Left lung (tissue), 10 donors: ENCODE results near the gene NUBP2. TPM values are rescaled to one million over a fixed set of nuclear protein-coding genes. Genes with fewer than 3 reads are reported as not detected.
A peak's percentile ranks its signal among the peaks of the same experiment; 100 is the strongest.

ENCODE experiments used
- ATAC-seq: fragments of 200-7000 bp; cut with Tn5 transposase; one replicate; pipeline ENCODE4 v1.9.1; 2020; ENCODE audit warnings: moderate library complexity
- DNase-seq, 4 donors: peaks; one replicate each; pipeline ENCODE4 v3.0.0-alpha.2; 2013 to 2020
- H3K27ac ChIP-seq, 2 donors: fragments of 200-600 bp; sonication (generic) in 1 of 2; one replicate each; pipeline versions ENCODE4 v1.5.0 to v1.8.0; 2020 to 2021
- H3K27me3 ChIP-seq, 2 donors: fragments of 200-600 bp; sonication (generic) in 1 of 2; one replicate each; pipeline versions ENCODE4 v1.5.0 to v1.8.0; 2020 to 2021
- H3K36me3 ChIP-seq, 2 donors: fragments of 200-600 bp; sonication (generic) in 1 of 2; one replicate each; pipeline versions ENCODE4 v1.5.0 to v1.8.0; 2020 to 2021
- H3K4me1 ChIP-seq, 2 donors: fragments of 200-600 bp; one replicate each; pipeline ENCODE4 v1.8.0; 2021
- H3K4me3 ChIP-seq, 2 donors: fragments of 200-600 bp; sonication (generic) in 1 of 2; one replicate each; pipeline versions ENCODE4 v1.5.0 to v1.8.0; 2020 to 2021; ENCODE audit warnings: mild to moderate bottlenecking in 1 of 2
- H3K9me3 ChIP-seq, 2 donors: fragments of 200-600 bp; sonication (generic) in 1 of 2; one replicate each; pipeline versions ENCODE4 v1.5.0 to v1.8.0; 2020 to 2021
- intact Hi-C, 2 donors: fragments of 100-400 bp; cut with DNase I; formaldehyde crosslinking; loops; one replicate each; pipeline versions ENCODE4 v1.11.2 to v1.14.2; 2022
- polyA plus RNA-seq, 6 donors: library from polyadenylated mRNA; unstranded; fragments of 120-200 nt; gene quantifications; one replicate each; pipeline ENCODE4 v1.2.1, GENCODE V29; 2013; ENCODE audit not compliant: insufficient read length in 6 of 6
- total RNA-seq, 2 donors: library from RNA; stranded (reverse); fragmentation: NEBNext Ultra II Directional; extraction: Animal tissue kit (Norgen Biotek cat#: 25700); gene quantifications; one replicate each; pipeline ENCODE4 v1.2.1, GENCODE V29; 2021
- TF ChIP-seq, protein P1 (sequence below), 2 donors: fragments of 200-600 bp; sonication (generic) in 1 of 2; IDR thresholded peaks; one replicate each; pipeline versions ENCODE4 v1.5.0 to v1.8.0; 2021; ENCODE audit warnings: antibody characterized with exemption in 2 of 2
- donor health status: DM: no; HTN: yes; CAD: no.
- donor health status: DM: no; HTN: no; CAD: no.

Gene NUBP2
- total and polyA plus RNA-seq, 8 donors, result 32.6 to 56.4 (median 42.7) TPM

DNA sequence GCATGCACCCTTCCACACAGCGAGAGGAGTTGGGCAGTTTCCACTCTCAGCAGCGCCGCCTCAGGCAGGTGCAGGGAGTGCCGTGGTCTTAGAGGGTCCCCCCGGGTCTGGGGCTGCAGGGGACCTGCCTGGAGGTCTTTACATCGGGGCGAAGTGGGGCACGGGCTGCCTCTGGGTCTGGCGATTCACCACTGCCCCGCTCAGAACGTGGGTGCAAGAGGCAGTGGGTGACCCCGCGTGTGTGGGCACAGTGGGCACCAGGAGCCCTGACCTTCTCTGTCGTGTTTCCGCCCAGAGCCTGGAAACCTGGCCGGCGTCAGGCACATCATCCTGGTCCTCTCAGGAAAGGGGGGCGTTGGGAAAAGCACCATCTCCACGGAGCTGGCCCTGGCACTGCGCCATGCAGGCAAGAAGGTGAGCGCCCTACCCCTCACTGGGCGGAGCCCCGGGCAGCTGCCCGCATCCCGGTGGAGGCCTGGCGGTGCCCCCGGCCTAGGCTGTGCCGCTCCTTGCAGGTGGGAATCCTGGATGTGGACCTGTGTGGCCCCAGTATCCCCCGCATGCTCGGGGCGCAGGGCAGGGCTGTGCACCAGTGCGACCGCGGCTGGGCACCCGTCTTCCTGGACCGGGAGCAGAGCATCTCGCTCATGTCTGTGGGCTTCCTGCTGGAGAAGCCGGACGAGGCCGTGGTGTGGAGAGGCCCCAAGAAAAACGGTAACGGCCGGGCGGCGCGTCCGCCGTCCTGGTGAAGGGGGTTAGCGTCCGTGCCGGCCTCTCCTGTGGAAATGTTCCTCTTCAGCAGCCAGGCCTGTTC lies 3.7 kb downstream of the NUBP2 start:
- intact Hi-C loops, result no loop called here
- H3K36me3 ChIP-seq, result peaks cover 0 to 59% of the 10 kb centered on the region in 2 donors
- no peak for ATAC-seq

DNA sequence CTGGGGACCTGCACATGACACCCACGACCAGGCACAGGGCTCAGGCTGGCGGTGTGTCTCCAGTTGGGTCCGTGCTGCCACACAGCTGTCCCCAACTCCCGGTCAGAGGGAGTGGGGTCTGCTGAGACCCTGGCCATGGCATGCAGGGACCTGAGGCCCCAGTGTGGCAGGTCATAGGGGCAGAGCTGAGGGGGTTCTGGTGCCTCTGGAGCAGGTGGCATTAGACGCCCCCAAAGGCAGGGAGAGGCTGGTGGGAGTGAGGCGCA lies 4.2 kb downstream of the NUBP2 start:
- intact Hi-C loops, result no loop called here
- Histone ChIP-seq H3K27ac (no peak overlapping the region), H3K27me3 (no peaks in the 10 kb centered on the region), H3K36me3 (peaks cover 0 to 65% of the 10 kb centered on the region in 2 donors), H3K9me3 (no peaks in the 10 kb centered on the region), H3K4me3 (no peak overlapping the region), H3K4me1 (peaks cover 0 to 27% of the 10 kb centered on the region in 2 donors)
- DNase-seq (no peak), ATAC-seq (no peak)
- TF ChIP-seq, protein P1, sequence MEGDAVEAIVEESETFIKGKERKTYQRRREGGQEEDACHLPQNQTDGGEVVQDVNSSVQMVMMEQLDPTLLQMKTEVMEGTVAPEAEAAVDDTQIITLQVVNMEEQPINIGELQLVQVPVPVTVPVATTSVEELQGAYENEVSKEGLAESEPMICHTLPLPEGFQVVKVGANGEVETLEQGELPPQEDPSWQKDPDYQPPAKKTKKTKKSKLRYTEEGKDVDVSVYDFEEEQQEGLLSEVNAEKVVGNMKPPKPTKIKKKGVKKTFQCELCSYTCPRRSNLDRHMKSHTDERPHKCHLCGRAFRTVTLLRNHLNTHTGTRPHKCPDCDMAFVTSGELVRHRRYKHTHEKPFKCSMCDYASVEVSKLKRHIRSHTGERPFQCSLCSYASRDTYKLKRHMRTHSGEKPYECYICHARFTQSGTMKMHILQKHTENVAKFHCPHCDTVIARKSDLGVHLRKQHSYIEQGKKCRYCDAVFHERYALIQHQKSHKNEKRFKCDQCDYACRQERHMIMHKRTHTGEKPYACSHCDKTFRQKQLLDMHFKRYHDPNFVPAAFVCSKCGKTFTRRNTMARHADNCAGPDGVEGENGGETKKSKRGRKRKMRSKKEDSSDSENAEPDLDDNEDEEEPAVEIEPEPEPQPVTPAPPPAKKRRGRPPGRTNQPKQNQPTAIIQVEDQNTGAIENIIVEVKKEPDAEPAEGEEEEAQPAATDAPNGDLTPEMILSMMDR (IDR thresholded peaks at IDR 0.05), result no peak

More for the DNA sequence above, 3.7 kb downstream of the NUBP2 start:
- Histone ChIP-seq H3K4me1 (peaks cover 3 to 33% of the 10 kb centered on the region in 2 donors), H3K27me3 (no peaks in the 10 kb centered on the region), H3K9me3 (no peaks in the 10 kb centered on the region), H3K4me3 (no peak overlapping the region), H3K27ac (no peak overlapping the region)
- DNase-seq, result peak in 2 of 4 donors; percentile 30 to 76
- TF ChIP-seq, protein P1 (IDR thresholded peaks at IDR 0.05), result no peak

DNA sequence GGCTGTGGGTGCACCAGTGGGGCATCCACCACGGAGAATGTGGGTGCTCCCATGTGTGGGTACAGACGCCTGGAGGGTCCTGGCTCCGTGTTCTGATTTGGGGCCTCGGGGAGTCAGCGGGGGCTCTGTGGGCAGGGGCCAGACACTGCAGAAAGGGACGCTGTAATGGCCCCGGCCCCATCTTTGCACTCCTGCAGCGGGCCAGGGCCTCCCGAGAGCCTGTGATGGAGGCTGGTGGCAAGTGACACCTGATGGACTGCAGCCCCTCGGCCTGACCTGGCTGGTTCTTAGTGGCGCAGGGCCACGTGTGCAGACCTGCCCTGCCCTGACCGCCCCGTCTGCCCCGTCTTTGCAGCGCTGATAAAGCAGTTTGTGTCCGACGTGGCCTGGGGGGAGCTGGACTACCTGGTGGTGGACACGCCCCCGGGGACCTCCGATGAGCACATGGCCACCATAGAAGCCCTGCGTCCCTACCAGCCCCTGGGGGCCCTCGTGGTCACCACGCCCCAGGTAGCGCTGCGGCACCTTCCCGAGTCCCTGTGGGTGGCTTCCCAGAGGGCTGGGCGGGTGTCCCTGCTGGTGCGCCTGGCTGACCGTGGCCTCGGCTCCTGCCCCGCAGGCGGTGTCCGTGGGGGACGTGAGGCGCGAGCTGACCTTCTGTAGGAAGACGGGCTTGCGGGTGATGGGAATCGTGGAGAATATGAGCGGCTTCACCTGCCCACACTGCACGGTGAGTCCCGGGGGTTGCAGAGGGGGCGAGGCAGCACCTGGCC lies 4.7 kb downstream of the NUBP2 start:
- no peak overlapping the region for H3K27ac ChIP-seq
- no peaks in the 10 kb centered on the region for H3K27me3 ChIP-seq
- peak in 2 of 4 donors; percentile 27 to 63 for DNase-seq
- intact Hi-C loops, result no loop called here
- H3K4me3 ChIP-seq, result no peak overlapping the region
- H3K9me3 ChIP-seq, result no peaks in the 10 kb centered on the region
- H3K4me1 ChIP-seq, result peaks cover 0 to 27% of the 10 kb centered on the region in 2 donors
- no peak for ATAC-seq
- peaks cover 0 to 70% of the 10 kb centered on the region in 2 donors for H3K36me3 ChIP-seq
- TF ChIP-seq, protein P1 (IDR thresholded peaks at IDR 0.05), result no peak

DNA sequence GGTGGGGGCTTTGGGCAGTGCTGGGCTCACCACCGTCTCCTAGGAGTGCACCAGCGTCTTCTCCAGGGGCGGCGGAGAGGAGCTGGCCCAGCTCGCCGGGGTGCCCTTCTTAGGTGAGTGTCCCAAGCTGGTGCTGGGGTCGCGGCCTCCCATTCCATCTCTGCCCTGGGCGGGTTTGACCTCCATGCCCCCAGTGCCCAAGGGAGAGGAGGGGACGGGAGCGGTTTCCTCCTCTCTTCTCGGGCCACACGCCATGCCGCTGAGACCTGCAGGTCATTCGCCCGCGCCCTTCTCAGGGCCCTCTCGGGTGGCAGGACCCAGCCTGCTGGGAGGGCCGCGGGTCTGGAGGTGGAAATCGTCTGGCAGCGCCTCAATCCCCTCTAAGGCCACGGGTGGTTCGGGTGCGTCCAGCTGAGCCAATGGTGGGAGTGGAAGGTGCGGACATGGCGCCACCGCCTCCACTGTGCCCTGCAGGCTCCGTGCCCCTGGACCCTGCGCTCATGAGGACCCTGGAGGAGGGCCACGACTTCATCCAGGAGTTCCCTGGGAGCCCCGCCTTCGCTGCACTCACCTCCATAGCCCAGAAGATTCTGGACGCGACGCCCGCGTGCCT lies 5.4 kb downstream of the NUBP2 start:
- ATAC-seq (no peak), DNase-seq (peak in 2 of 4 donors; percentile 24 to 80)
- intact Hi-C loops, result no loop called here
- no peaks in the 10 kb centered on the region for H3K9me3 ChIP-seq
- TF ChIP-seq, protein P1 (IDR thresholded peaks at IDR 0.05), result no peak
- peaks cover 0 to 70% of the 10 kb centered on the region in 2 donors for H3K36me3 ChIP-seq
- H3K4me1 ChIP-seq, result peaks cover 0 to 26% of the 10 kb centered on the region in 2 donors
- no peaks in the 10 kb centered on the region for H3K27me3 ChIP-seq
- H3K4me3 ChIP-seq, result no peak overlapping the region
- no peak overlapping the region for H3K27ac ChIP-seq

DNA sequence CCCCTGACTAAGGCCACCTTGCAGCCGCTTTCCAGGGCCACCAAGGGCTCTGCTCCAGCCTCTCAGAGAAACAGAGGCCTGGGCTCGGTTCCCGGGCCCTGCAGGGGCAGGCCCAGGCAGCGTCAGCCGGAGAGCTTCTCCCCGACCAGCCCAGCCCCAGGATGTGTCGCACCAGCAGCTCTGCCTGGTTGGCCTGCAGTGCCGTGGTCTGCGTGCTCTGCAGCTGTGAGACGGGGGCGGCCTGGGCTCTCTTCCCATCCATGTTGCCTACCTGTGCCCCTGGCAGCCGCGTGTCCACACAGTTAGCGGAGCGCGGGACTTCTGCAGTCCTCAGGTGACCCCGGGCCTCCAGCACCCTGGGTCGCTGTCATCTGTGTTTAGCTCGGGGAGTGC lies 5.9 kb downstream of the NUBP2 start:
- Histone ChIP-seq H3K4me3 (no peak overlapping the region), H3K27me3 (no peaks in the 10 kb centered on the region), H3K9me3 (no peaks in the 10 kb centered on the region), H3K4me1 (peaks cover 0 to 21% of the 10 kb centered on the region in 2 donors), H3K36me3 (peaks cover 0 to 70% of the 10 kb centered on the region in 2 donors), H3K27ac (no peak overlapping the region)
- intact Hi-C loops, result no loop called here
- ATAC-seq (no peak), DNase-seq (peak in 2 of 4 donors; percentile 29 to 65)
- TF ChIP-seq, protein P1 (IDR thresholded peaks at IDR 0.05), result no peak
